Left kidney (tissue), 2 donors: ENCODE results near the gene FUCA2. TPM values are rescaled to one million over a fixed set of nuclear protein-coding genes. Genes with fewer than 3 reads are reported as not detected.
"Not testable (repeated sequence)": the region's sequence is repeated elsewhere in the genome, so short reads cannot be mapped to it uniquely, and the experiment has no call there.

Experiments used
- DNase-seq: peaks from one replicate; pipeline ENCODE4 v3.0.0-alpha.2; 2013
- polyA plus RNA-seq: library from polyadenylated mRNA; unstranded; fragments of 120-200 nt; gene quantifications from one replicate; pipeline ENCODE4 v1.2.1, GENCODE V29; 2013; ENCODE audit not compliant: insufficient read length

Gene FUCA2
- polyA plus RNA-seq, 1 donor: 77.7 TPM

DNA sequence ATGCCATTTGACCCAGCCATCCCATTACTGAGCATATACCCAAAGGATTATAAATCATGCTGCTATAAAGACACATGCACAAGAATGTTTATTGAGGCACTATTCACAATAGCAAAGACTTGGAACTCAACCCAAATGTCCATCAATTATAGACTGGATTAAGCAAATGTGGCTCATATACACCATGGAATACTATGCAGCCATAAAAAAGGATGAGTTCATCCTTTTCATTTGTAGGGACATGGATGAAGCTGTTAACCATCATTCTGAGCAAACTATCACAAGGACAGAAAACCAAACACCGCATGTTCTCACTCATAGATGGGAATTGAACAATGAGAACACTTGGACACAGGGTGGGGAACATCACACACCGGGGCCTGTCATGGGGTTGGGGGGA is 63.7 kb downstream of the FUCA2 start:
- not testable (repeated sequence) for DNase-seq

Other genes starting within 250 kb of the FUCA2 start
- gene ADAT2, start 61.0 kb downstream of the FUCA2 start, polyA plus RNA-seq: 30.7 TPM
- 41.4 TPM for gene PEX3, start 60.9 kb downstream of the FUCA2 start, polyA plus RNA-seq
- gene PHACTR2, start 166.2 kb upstream of the FUCA2 start, polyA plus RNA-seq: 42.4 TPM